Smooth muscle cell (in vitro differentiated cells): Measurements from ENCODE around the gene TBC1D4. TPM values are rescaled to one million over a fixed set of nuclear protein-coding genes. Genes with fewer than 3 reads are reported as not detected.
"Not testable (repeated sequence)": the region's sequence is repeated elsewhere in the genome, so short reads cannot be mapped to it uniquely, and the experiment has no call there.

ENCODE experiments used
- DNase-seq: peaks from one replicate; lab custom pipeline; 2025; ENCODE audit not compliant: unreplicated experiment; lab: John Stamatoyannopoulos, UW
- H2AFZ ChIP-seq: fragments of 200-600 bp; sonication (generic); 2 replicates; pipeline ENCODE4 v1.6.0; 2016; ENCODE audit warnings: antibody characterized with exemption, low read depth, mild to moderate bottlenecking
- H3F3A ChIP-seq: fragments of 200-600 bp; sonication (generic); 2 replicates; pipeline ENCODE4 v1.6.0; 2017; ENCODE audit warnings: antibody characterized with exemption, low read depth
- H3K27ac ChIP-seq: fragments of 200-600 bp; sonication (generic); 2 replicates; pipeline ENCODE4 v1.5.1; 2016; ENCODE audit warnings: low read depth, mild to moderate bottlenecking
- H3K27me3 ChIP-seq: fragments of 200-600 bp; sonication (generic); 2 replicates; pipeline ENCODE4 v1.6.1; 2016; ENCODE audit warnings: low read depth, mild to moderate bottlenecking
- H3K36me3 ChIP-seq: fragments of 200-600 bp; sonication (generic); 2 replicates; pipeline ENCODE4 v1.5.1; 2016; ENCODE audit warnings: low read depth
- H3K4me1 ChIP-seq: fragments of 200-600 bp; sonication (generic); 2 replicates; pipeline ENCODE4 v1.5.1; 2016; ENCODE audit warnings: low read depth
- H3K4me2 ChIP-seq: fragments of 200-600 bp; sonication (generic); 2 replicates; pipeline ENCODE4 v1.6.0; 2016; ENCODE audit warnings: mild to moderate bottlenecking
- H3K4me3 ChIP-seq: fragments of 200-600 bp; sonication (generic); 2 replicates; pipeline ENCODE4 v1.5.1; 2016; ENCODE audit warnings: mild to moderate bottlenecking
- H3K79me2 ChIP-seq: fragments of 200-600 bp; sonication (generic); 2 replicates; pipeline ENCODE4 v1.6.0; 2016; ENCODE audit warnings: low read depth, mild to moderate bottlenecking
- H3K9ac ChIP-seq: fragments of 200-600 bp; sonication (generic); 2 replicates; pipeline ENCODE4 v1.6.0; 2016; ENCODE audit warnings: low read depth
- H3K9me3 ChIP-seq: fragments of 200-600 bp; sonication (generic); replicated peaks from 2 replicates; pipeline ENCODE4 v1.5.1; 2016; ENCODE audit warnings: low read depth
- H4K20me1 ChIP-seq: fragments of 200-600 bp; sonication (generic); 2 replicates; pipeline ENCODE4 v1.6.0; 2016; ENCODE audit warnings: low read depth
- CTCF ChIP-seq: fragments of 200-600 bp; sonication (generic); IDR thresholded peaks from 2 replicates; pipeline ENCODE4 v1.5.1; 2017; ENCODE audit warnings: borderline replicate concordance, mild to moderate bottlenecking, antibody characterized with exemption; ENCODE audit not compliant: insufficient read depth, poor library complexity, severe bottlenecking
- WGBS: methylation state at CpG from one replicate; pipeline ENCODE4 v1.1.7; 2016; ENCODE audit warnings: low lambda C conversion rate; 5-methylcytosine and 5-hydroxymethylcytosine counted together
- polyA plus RNA-seq: library from polyadenylated mRNA; unstranded; fragments of >200 nt; fragmentation: Nextera tagmentation; extraction: Ambion mirVana; gene quantifications from 2 replicates; pipeline ENCODE4 v1.2.1, GENCODE V29; 2016
- total RNA-seq: library from RNA; depleted of rRNA; stranded (reverse); fragments of >200 nt; gene quantifications from 2 replicates; pipeline ENCODE4 v1.2.3, GENCODE V29; 2014

TBC1D4 gene
- total and polyA plus RNA-seq, 2 experiments from 2014 or later, result 7.7 to 21.9 TPM

GRCh38 chr13:75307370-75307949 lies 174.5 kb downstream of the TBC1D4 start:
- DNase-seq, result no peak

GRCh38 chr13:75306967-75307366 lies 175.0 kb downstream of the TBC1D4 start:
- H2AFZ ChIP-seq, H3F3A ChIP-seq, H4K20me1 ChIP-seq, H3K9ac ChIP-seq, H3K79me2 ChIP-seq, DNase-seq, H3K9me3 ChIP-seq, H3K4me2 ChIP-seq, H3K36me3 ChIP-seq, H3K27me3 ChIP-seq, H3K27ac ChIP-seq, H3K4me3 ChIP-seq, H3K4me1 ChIP-seq: not testable (repeated sequence)
- 100% methylated on average over 1 of the region's 1 CpG for WGBS

More at GRCh38 chr13:75307370-75307949, 174.5 kb downstream of the TBC1D4 start:
- no peaks in the 10 kb centered on the region for H3K9me3 ChIP-seq
- no peaks in the 10 kb centered on the region for H3K27me3 ChIP-seq
- H3K4me1 ChIP-seq, result no peaks in the 10 kb centered on the region
- H3K27ac ChIP-seq, result no peak overlapping the region
- no peaks in the 10 kb centered on the region for H3K36me3 ChIP-seq
- no peaks in the 10 kb centered on the region for H3K79me2 ChIP-seq
- no peak overlapping the region for H3K4me2 ChIP-seq
- no peak overlapping the region for H3K4me3 ChIP-seq
- no peaks in the 10 kb centered on the region for H3F3A ChIP-seq
- no peaks in the 10 kb centered on the region for H4K20me1 ChIP-seq
- no peak overlapping the region for H3K9ac ChIP-seq
- WGBS, result 76% methylated on average over 6 of the region's 6 CpGs
- no peak overlapping the region for H2AFZ ChIP-seq
- no peak for TF ChIP-seq CTCF

- 81% methylated on average over 2 of the region's 2 CpGs for WGBS
These were observed 176.9 kb downstream of the TBC1D4 start for GRCh38 chr13:75305059-75305458.

GRCh38 chr13:75303263-75303662 lies 178.7 kb downstream of the TBC1D4 start:
- DNase-seq, result no peak

More at GRCh38 chr13:75305059-75305458, 176.9 kb downstream of the TBC1D4 start:
- no peak overlapping the region for H3K9ac ChIP-seq
- TF ChIP-seq CTCF, result no peak
- no peak overlapping the region for H3K4me2 ChIP-seq
- DNase-seq, result no peak
- H3K9me3 ChIP-seq, result no peaks in the 10 kb centered on the region
- H3K4me1 ChIP-seq, result peaks cover 1% of the 10 kb centered on the region
- no peaks in the 10 kb centered on the region for H4K20me1 ChIP-seq
- H3K27me3 ChIP-seq, result no peaks in the 10 kb centered on the region
- H3K27ac ChIP-seq, result no peak overlapping the region
- no peak overlapping the region for H2AFZ ChIP-seq
- H3F3A ChIP-seq, result no peaks in the 10 kb centered on the region
- no peaks in the 10 kb centered on the region for H3K79me2 ChIP-seq
- H3K4me3 ChIP-seq, result no peak overlapping the region
- no peaks in the 10 kb centered on the region for H3K36me3 ChIP-seq

More at GRCh38 chr13:75303263-75303662, 178.7 kb downstream of the TBC1D4 start:
- H3K4me3 ChIP-seq, result no peak overlapping the region
- no peaks in the 10 kb centered on the region for H3K79me2 ChIP-seq
- no peaks in the 10 kb centered on the region for H3K36me3 ChIP-seq
- 98% methylated on average over 4 of the region's 4 CpGs for whole genome bisulfite sequencing
- no peak overlapping the region for H3K9ac ChIP-seq
- no peaks in the 10 kb centered on the region for H4K20me1 ChIP-seq
- H3K4me1 ChIP-seq, result peaks cover 14% of the 10 kb centered on the region
- no peak for TF ChIP-seq CTCF
- H3K27ac ChIP-seq, result no peak overlapping the region
- H3K4me2 ChIP-seq, result no peak overlapping the region
- H3F3A ChIP-seq, result no peaks in the 10 kb centered on the region
- no peaks in the 10 kb centered on the region for H3K27me3 ChIP-seq
- no peaks in the 10 kb centered on the region for H3K9me3 ChIP-seq
- H2AFZ ChIP-seq, result no peak overlapping the region
